Measurements from ENCODE around the gene PKNOX2.

- TF ChIP-seq, protein P1, sequence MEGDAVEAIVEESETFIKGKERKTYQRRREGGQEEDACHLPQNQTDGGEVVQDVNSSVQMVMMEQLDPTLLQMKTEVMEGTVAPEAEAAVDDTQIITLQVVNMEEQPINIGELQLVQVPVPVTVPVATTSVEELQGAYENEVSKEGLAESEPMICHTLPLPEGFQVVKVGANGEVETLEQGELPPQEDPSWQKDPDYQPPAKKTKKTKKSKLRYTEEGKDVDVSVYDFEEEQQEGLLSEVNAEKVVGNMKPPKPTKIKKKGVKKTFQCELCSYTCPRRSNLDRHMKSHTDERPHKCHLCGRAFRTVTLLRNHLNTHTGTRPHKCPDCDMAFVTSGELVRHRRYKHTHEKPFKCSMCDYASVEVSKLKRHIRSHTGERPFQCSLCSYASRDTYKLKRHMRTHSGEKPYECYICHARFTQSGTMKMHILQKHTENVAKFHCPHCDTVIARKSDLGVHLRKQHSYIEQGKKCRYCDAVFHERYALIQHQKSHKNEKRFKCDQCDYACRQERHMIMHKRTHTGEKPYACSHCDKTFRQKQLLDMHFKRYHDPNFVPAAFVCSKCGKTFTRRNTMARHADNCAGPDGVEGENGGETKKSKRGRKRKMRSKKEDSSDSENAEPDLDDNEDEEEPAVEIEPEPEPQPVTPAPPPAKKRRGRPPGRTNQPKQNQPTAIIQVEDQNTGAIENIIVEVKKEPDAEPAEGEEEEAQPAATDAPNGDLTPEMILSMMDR (conservative IDR thresholded peaks at IDR 0.05; ENCODE audit: low read length): no peak
- TF ChIP-seq EZH2phosphoT487 (IDR thresholded peaks at IDR 0.05; ENCODE audit: borderline replicate concordance, low read depth, low read length): no peak
These were observed 62.6 kb downstream of the PKNOX2 start for GRCh38 chr11:125227151-125227550.

All from OCI-LY7 (cell line).